B cell (primary cell): ENCODE data around the gene CPT1A. TPM values are rescaled to one million over a fixed set of nuclear protein-coding genes. Genes with fewer than 3 reads are reported as not detected.

Experiments used
- ATAC-seq: fragments of 200-7000 bp; cut with Tn5 transposase; one replicate; pipeline ENCODE4 v1.10.0; 2021; ENCODE audit warnings: low read depth, mild to moderate bottlenecking, moderate number of reproducible peaks, moderate library complexity
- CTCF ChIA-PET: fragments of 350-600 bp; sonication (Branson Sonifier 250); formaldehyde crosslinking; loops from one replicate; lab custom pipeline; 2021; ENCODE audit warnings: antibody characterized with exemption, inconsistent platforms; lab: Charles Lee
- POLR2A ChIA-PET: fragments of 350-600 bp; sonication (Branson Sonifier 250); formaldehyde crosslinking; loops from one replicate; lab custom pipeline; 2021; ENCODE audit warnings: antibody characterized with exemption; lab: Charles Lee
- DNase-seq: peaks from one replicate; pipeline ENCODE4 v3.0.0; 2013
- H2AFZ ChIP-seq: 2 replicates; pipeline ENCODE4 v1.6.1; 2012; ENCODE audit warnings: mild to moderate bottlenecking, low read depth, low read length; ENCODE audit not compliant: insufficient read depth, poor library complexity, severe bottlenecking
- H3K27ac ChIP-seq, 2 donors: 1 replicate in 1 of 2; 2 replicates in 1 of 2; pipeline ENCODE4 v1.5.1; 2012 to 2013; ENCODE audit warnings: low read length in 2 of 2, mild to moderate bottlenecking in 2 of 2, moderate library complexity in 1 of 2
- H3K27me3 ChIP-seq, 4 experiments: fragments of 200-600 bp in 1 of 4; sonication (generic) in 1 of 4; replicated peaks in 1 of 4; 1 replicate in 2 of 4; 2 replicates in 2 of 4; pipeline versions ENCODE4 v1.6.1 to v1.7.0; 2013 to 2016; ENCODE audit warnings: low read length in 3 of 4, mild to moderate bottlenecking in 2 of 4, mixed read lengths in 1 of 4, moderate library complexity in 1 of 4; ENCODE audit not compliant: insufficient read depth in 4 of 4, control insufficient read depth in 3 of 4; ENCODE audit errors: control extremely low read depth in 1 of 4
- H3K36me3 ChIP-seq, 2 experiments: replicated peaks in 1 of 2; 1 replicate in 1 of 2; 2 replicates in 1 of 2; pipeline versions ENCODE4 v1.6.1 to v1.7.1; 2013; ENCODE audit warnings: low read length in 1 of 2; ENCODE audit not compliant: insufficient read depth in 2 of 2, control insufficient read depth in 1 of 2; ENCODE audit errors: control extremely low read depth in 1 of 2, extremely low read depth in 1 of 2
- H3K4me1 ChIP-seq, 2 donors: fragments of 200-600 bp in 1 of 2; sonication (generic) in 1 of 2; 1 replicate in 1 of 2; 2 replicates in 1 of 2; pipeline versions ENCODE4 v1.5.1 to v1.6.1; 2013 to 2017; ENCODE audit warnings: low read length in 2 of 2; ENCODE audit not compliant: control insufficient read depth in 2 of 2, insufficient read depth in 2 of 2
- H3K4me2 ChIP-seq: replicated peaks from 2 replicates; pipeline ENCODE3; 2012; ENCODE audit warnings: mild to moderate bottlenecking, low read depth, low read length; ENCODE audit not compliant: poor library complexity, severe bottlenecking
- H3K4me3 ChIP-seq, 5 experiments: fragments of 200-600 bp in 1 of 5; sonication (generic) in 1 of 5; 1 replicate in 3 of 5; 2 replicates in 2 of 5; pipeline versions ENCODE4 v1.5.1 to v1.7.0; 2011 to 2016; ENCODE audit warnings: low read length in 4 of 5, mild to moderate bottlenecking in 4 of 5, low read depth in 2 of 5, control low read depth in 1 of 5, moderate library complexity in 1 of 5; ENCODE audit not compliant: insufficient read depth in 1 of 5; ENCODE audit errors: control extremely low read depth in 1 of 5, extremely low read depth in 1 of 5
- H3K79me2 ChIP-seq: fragments of 200-600 bp; sonication (generic); one replicate; pipeline ENCODE4 v1.6.0; 2016; ENCODE audit warnings: low read length; ENCODE audit not compliant: control insufficient read depth, insufficient read depth
- H3K9ac ChIP-seq: fragments of 200-600 bp; sonication (generic); 2 replicates; pipeline ENCODE4 v1.6.1; 2017; ENCODE audit warnings: mild to moderate bottlenecking, low read length, moderate library complexity
- H3K9me3 ChIP-seq, 3 donors: one replicate each; pipeline versions ENCODE4 v1.6.1 to v1.7.1; 2013; ENCODE audit warnings: low read length in 2 of 3; ENCODE audit not compliant: control insufficient read depth in 2 of 3, insufficient read depth in 1 of 3; ENCODE audit errors: control extremely low read depth in 1 of 3
- H4K20me1 ChIP-seq: 2 replicates; pipeline ENCODE4 v1.6.0; 2012; ENCODE audit warnings: mild to moderate bottlenecking, low read length; ENCODE audit not compliant: insufficient read depth, control insufficient read depth, poor library complexity, severe bottlenecking
- H3K27ac Mint-ChIP-seq: one replicate; pipeline ENCODE4 v1.8.0; 2021; ENCODE audit warnings: mixed read lengths
- H3K27me3 Mint-ChIP-seq: one replicate; pipeline ENCODE4 v1.8.0; 2021; ENCODE audit warnings: mixed read lengths
- H3K4me1 Mint-ChIP-seq: one replicate; pipeline ENCODE4 v1.8.0; 2021; ENCODE audit warnings: mixed read lengths
- H3K4me3 Mint-ChIP-seq: one replicate; pipeline ENCODE4 v1.8.0; 2021; ENCODE audit warnings: mixed read lengths
- H3K9me3 Mint-ChIP-seq: one replicate; pipeline ENCODE4 v1.8.0; 2022; ENCODE audit warnings: mixed read lengths; ENCODE audit not compliant: insufficient read depth
- CTCF ChIP-seq: fragments of 200-600 bp; IDR thresholded peaks from one replicate; pipeline ENCODE4 v1.8.0; 2022; ENCODE audit warnings: antibody characterized with exemption, mild to moderate bottlenecking
- EZH2 ChIP-seq: IDR thresholded peaks from 2 replicates; pipeline ENCODE4 v1.6.1; 2012; ENCODE audit warnings: borderline replicate concordance, low read depth, mild to moderate bottlenecking, moderate library complexity, low read length; ENCODE audit not compliant: insufficient read depth, poor library complexity, severe bottlenecking
- WGBS: methylation state at CpG from one replicate; pipeline ENCODE4 v1.1.5; 2013; ENCODE audit warnings: missing lambda C conversion rate; ENCODE audit not compliant: insufficient coverage; 5-methylcytosine and 5-hydroxymethylcytosine counted together
- intact Hi-C: fragments of 100-400 bp; cut with micrococcal nuclease; formaldehyde crosslinking; loops from one replicate; pipeline ENCODE4 v1.10.0; 2022
- polyA plus RNA-seq: library from polyadenylated mRNA; depleted of rRNA; stranded (reverse); fragments of >200 nt; gene quantifications from 2 replicates; pipeline ENCODE4 v1.2.3, GENCODE V29; 2012
- total RNA-seq, 2 donors: library from RNA; stranded (reverse); fragments of 120-200 nt in 1 of 2; gene quantifications; 1 replicate in 1 of 2; 2 replicates in 1 of 2; pipeline versions ENCODE4 v1.2.3 to v1.2.4, GENCODE V29; 2013 to 2022

Gene CPT1A
- total and polyA plus RNA-seq, 2 donors (not counting 1 experiment from before 2014, with no cell fraction given): 15.6 to 40.8 TPM

GRCh38 chr11:68808787-68809186 lies 32.9 kb downstream of the CPT1A start:
- WGBS: no CpG with 5 or more reads among the region's 2 CpGs
- TF ChIP-seq EZH2: no peak
- no peak for TF ChIP-seq CTCF
- ATAC-seq (no peak), DNase-seq (no peak)
- H4K20me1 ChIP-seq: no peaks in the 10 kb centered on the region
- H3K4me1 Mint-ChIP-seq: peaks cover 16% of the 10 kb centered on the region
- no peaks in the 10 kb centered on the region for H3K9me3 Mint-ChIP-seq
- no peak overlapping the region for H3K27ac ChIP-seq
- H3K79me2 ChIP-seq: no peaks in the 10 kb centered on the region
- H2AFZ ChIP-seq: no peak overlapping the region
- H3K9me3 ChIP-seq: no peaks in the 10 kb centered on the region
- H3K27me3 ChIP-seq: no peaks in the 10 kb centered on the region
- peaks cover 12 to 14% of the 10 kb centered on the region in 2 donors for H3K4me1 ChIP-seq
- no peak overlapping the region for H3K4me3 ChIP-seq
- ChIA-PET POLR2A (no interaction called here), CTCF (interaction anchor here (0.6 kb wide), 1 partner anchor 535 kb away, joined by 5 read pairs; no protein-coding TSS in a partner anchor)
- no peak overlapping the region for H3K4me3 Mint-ChIP-seq
- intact Hi-C loops: no loop called here
- no peaks in the 10 kb centered on the region for H3K27me3 Mint-ChIP-seq
- peaks cover 0 to 5% of the 10 kb centered on the region in 2 experiments for H3K36me3 ChIP-seq
- H3K4me2 ChIP-seq: no peak overlapping the region
- H3K27ac Mint-ChIP-seq: no peak overlapping the region
- no peak overlapping the region for H3K9ac ChIP-seq

- H3K27ac Mint-ChIP-seq: no peak overlapping the region
- ChIA-PET CTCF (no interaction called here), POLR2A (interaction anchor here (0.6 kb wide), 1 partner anchor 38 kb away, joined by 4 read pairs; no protein-coding TSS in a partner anchor)
- no peaks in the 10 kb centered on the region for H3K9me3 Mint-ChIP-seq
- Histone ChIP-seq H3K27me3 (no peaks in the 10 kb centered on the region), H3K4me3 (no peak overlapping the region), H3K36me3 (peaks cover 0 to 8% of the 10 kb centered on the region in 2 experiments), H3K27ac (no peak overlapping the region), H3K79me2 (no peaks in the 10 kb centered on the region), H3K4me2 (no peak overlapping the region), H3K9ac (no peak overlapping the region), H3K9me3 (no peaks in the 10 kb centered on the region), H2AFZ (no peak overlapping the region), H3K4me1 (no peaks in the 10 kb centered on the region), H4K20me1 (no peaks in the 10 kb centered on the region)
- DNase-seq: no peak
- intact Hi-C loops: no loop called here
- 98% methylated on average over 21 of the region's 23 CpGs for WGBS
- H3K4me1 Mint-ChIP-seq: peaks cover 2% of the 10 kb centered on the region
- no peaks in the 10 kb centered on the region for H3K27me3 Mint-ChIP-seq
- H3K4me3 Mint-ChIP-seq: no peak overlapping the region
- TF ChIP-seq CTCF: no peak
- no peak for ATAC-seq
These were observed 34.5 kb downstream of the CPT1A start for GRCh38 chr11:68806931-68807844.
